Measurements from ENCODE around the gene VWA7.

DNA sequence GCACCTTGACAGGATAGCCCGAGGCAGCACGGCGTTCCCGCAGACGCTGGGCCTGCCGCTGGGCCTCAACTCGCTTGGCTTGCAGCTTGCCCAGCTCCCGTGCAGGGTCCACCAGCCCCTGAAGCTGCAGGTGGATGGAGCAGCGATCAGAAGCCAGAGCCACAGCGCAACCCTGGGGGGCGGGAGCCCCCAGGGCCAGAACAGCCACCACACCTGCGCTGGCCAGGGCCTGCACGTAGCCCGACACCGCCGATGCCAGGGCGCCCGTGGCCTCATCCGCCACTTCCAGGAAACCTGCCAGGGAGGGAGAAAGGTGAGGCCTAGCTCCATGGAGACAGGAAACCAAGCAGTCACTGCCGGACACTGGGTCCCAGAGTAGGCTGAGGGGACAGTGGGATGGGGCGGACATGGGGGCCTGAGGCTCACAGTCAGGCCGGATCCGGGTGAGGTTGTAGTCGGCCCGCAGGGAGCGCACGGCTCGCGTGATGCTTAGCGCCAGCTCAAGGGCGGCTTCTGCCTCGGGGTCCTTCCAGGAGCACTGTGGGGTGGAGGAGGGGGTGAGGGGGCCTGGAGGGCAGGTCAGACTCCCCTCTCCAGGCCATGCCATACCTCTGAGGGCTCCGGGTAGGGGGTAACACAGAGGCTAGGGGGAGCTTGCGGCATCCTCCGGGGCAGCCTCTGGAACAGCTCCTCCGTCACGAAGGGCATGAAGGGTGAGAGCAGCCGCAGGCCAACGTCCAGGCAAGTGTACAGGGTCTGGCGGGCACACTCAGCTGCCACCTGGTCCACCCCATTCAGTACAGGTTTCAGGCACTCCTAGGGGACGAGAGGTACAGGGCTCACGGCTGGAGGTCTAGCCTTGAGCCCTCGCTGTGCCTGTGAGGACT, 2.1 kb upstream of the VWA7 start:
- TF ChIP-seq, protein P1, sequence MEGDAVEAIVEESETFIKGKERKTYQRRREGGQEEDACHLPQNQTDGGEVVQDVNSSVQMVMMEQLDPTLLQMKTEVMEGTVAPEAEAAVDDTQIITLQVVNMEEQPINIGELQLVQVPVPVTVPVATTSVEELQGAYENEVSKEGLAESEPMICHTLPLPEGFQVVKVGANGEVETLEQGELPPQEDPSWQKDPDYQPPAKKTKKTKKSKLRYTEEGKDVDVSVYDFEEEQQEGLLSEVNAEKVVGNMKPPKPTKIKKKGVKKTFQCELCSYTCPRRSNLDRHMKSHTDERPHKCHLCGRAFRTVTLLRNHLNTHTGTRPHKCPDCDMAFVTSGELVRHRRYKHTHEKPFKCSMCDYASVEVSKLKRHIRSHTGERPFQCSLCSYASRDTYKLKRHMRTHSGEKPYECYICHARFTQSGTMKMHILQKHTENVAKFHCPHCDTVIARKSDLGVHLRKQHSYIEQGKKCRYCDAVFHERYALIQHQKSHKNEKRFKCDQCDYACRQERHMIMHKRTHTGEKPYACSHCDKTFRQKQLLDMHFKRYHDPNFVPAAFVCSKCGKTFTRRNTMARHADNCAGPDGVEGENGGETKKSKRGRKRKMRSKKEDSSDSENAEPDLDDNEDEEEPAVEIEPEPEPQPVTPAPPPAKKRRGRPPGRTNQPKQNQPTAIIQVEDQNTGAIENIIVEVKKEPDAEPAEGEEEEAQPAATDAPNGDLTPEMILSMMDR (conservative IDR thresholded peaks at IDR 0.05): no peak
- no peak for TF ChIP-seq ZFX (IDR thresholded peaks at IDR 0.05)
